Measurements from ENCODE around the gene HRH1. TPM values are rescaled to one million over a fixed set of nuclear protein-coding genes. Genes with fewer than 3 reads are reported as not detected.
A peak's percentile ranks its signal among the peaks of the same experiment; 100 is the strongest.
"Not testable (repeated sequence)": the region's sequence is repeated elsewhere in the genome, so short reads cannot be mapped to it uniquely, and the experiment has no call there.

The HRH1 gene
- total RNA-seq, 1 experiment from 2014 or later: 9.0 TPM

DNA sequence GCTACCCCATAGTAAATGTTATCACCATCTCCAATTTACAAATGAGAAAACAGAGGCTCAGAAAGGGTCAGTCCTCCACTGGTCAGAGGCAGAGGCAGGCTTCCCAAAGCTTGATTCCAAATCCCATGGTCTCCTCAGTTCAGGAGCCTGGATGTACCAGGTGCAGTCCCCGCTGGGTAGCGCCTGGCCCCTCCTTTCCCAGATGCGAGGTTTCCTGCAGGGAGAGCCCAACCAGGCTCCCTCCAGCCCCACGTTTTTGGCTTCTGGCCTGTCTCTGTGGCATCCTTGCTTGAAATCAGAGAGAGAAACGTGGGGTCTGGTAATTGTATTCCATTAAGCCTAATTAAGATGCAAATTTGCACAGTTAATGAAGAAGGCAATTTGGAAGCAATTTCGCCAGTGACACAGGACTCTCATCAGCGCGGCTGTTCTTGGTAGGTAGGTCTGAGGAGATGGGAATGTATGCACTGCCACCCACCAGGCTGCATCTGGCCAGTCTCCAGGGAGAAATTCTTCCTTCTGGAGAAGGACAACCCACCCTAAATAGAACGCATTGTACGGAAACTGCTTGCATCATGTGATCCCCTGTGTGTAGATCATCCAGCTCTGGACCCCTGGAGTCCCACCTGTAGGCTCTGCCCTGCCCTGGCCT, 50.5 kb downstream of the HRH1 start:
- DNase-seq (ENCODE audit: low read depth): no peak

DNA sequence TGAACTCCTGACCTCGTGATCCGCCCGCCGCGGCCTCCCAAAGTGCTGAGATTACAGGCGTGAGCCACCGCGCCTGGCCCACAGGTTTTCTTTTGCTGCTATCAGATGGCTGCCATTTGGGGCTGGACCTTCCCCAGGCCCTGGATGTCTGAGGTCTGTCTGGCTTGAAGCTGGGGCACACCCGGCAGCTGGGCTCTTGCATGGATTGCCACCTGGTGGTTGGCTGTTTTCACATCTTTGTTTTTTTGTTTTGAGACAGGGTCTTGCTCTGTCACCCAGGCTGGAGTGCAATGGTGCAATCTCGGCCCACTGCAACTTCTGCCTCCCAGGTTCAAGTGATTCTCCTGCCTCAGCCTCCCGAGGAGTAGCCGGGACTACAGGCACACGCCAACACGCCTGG, 51.6 kb downstream of the HRH1 start:
- peak; percentile 35 for DNase-seq (ENCODE audit: low read depth)

DNA sequence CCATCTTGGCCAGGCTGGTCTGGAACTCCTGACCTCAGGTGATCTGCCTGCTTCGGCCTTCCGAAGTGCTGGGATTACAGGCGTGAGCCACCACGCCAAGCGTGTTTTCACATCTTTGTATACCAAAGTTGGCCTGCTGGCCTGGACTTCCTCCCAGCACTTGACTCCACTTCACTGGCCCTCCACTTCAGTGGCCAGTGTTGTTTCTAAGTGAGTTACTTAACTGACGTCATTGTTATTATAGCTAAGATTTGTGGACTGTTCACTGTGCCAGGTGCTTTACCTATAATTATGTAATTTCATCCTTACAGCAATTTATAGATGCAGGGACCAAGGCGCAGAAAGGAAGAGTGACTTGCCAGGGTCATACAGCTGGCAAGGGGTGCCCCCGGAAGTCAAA, 52.0 kb downstream of the HRH1 start:
- no peak for DNase-seq (ENCODE audit: low read depth)

DNA sequence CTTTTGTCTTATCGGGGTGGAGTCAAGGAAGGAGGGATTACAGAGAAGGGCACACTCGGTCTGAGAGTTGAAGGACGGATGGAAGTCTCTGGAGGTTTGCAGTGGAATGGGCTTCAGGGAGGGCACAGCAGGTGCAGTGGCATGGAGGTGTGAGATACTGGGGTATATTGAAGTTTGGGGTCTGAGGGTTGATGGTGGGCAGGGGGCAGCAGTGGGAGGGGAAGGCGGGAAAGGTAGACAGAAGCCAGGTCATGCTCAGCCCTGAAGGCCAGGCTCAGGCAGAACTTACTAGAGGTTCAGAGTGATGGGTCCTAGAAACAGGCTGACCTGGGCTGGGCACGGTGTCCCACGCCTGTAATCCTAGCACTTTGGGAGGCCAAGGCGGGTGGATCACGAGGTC, 52.7 kb downstream of the HRH1 start:
- DNase-seq (ENCODE audit: low read depth): no peak

DNA sequence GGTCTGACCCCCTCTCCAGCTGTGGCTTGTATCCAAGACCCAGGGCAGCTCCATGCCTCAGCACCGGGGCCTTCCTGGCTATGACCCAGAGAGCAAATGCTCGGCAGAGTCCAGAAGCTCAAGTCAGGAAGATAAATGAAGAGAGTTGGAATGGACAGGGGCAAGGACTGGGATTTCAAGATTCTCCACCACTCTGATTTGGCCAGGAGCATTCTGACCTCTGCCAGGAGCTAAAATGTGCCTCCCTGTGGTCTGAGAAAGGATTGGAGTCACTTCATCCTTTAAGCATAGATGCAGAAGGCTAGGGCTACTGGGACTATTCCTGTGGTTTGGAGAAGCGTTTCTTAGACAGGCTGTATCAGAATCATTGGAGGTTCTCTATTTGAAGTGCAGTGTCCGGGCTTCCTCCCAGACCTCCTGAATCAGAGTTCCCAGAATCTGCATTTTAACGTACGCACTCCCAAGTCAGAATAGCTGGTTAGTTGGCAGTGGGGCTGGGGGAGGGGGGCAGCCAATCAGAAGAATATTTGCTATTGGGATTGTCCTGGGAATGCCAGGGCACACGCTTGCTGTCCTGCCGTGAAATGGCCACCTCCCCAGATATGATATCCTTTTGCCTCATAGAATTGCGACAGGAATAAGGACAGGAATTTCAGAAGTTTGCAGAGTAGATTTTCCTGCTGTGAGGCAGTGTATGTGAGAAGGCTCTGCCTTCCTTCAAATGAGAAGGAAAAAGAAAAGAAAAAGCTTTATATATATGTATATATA, 57.4 kb downstream of the HRH1 start:
- peak; percentile 22 for DNase-seq (ENCODE audit: low read depth)

DNA sequence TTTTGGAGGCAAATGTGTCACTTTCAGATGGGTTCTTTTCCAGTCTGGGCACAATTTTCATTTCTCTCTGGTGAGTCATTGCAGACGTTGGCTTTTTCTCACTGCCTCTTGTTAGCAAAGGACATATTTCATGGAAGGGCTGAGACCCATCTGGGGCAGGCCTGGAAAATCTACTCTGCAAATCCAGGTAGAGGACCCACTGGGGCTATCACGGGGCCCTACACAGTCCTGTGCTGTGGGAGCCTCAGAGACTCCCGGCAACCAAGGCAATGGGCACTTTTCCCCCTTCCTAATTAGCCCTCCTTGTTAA, 58.0 kb downstream of the HRH1 start:
- peak; percentile 66 for DNase-seq (ENCODE audit: low read depth)

DNA sequence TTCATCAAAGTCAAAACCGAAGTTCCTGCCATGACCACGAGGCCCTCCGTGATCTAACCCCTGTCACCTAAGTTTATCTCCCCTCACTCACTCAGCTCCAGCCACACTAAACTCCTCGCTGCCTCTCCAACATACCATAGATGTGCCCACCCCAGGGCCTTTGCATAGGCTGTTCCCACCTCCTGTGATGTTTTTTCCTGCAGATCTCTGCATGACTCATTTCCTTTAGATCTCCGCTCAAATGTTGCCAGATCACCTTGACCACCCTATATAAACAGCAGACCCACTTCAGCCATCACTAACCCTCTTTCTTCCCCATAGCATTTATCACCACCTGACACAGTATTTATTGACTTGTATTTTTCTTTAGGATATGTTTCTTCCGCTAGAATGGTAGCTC, 58.5 kb downstream of the HRH1 start:
- DNase-seq (ENCODE audit: low read depth): peak; percentile 57

DNA sequence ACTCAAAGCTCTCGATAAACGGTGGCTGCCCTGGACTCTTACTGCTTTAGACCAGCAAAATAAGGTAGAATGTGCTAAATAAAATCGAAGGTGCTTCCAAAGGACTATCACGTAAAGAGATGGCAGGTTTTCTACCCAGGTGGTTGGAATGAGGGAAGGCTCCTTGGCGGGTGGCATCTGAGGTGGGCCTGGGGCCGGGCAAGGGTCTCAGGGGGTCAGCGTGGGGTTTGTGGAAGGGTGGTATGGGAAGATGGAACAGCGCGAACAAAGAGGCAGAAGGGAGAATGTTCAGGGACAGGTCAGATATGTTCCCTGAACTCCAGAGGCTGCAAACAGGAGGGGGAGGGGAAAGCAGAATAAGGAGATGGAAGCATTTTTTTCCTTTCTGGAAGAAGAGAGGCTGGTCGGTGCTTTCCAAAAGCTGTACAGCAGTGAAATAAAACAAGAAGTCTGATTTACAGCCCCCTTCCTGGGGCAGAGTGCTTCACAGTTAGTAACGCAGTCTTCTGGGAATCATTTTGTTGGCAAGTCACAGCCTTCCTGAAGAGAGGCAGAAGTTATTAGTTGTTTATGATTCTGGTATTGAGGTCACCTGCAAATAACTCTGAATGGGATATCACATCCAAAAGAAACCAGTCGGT, 59.6 kb downstream of the HRH1 start:
- no peak for DNase-seq (ENCODE audit: low read depth)

DNA sequence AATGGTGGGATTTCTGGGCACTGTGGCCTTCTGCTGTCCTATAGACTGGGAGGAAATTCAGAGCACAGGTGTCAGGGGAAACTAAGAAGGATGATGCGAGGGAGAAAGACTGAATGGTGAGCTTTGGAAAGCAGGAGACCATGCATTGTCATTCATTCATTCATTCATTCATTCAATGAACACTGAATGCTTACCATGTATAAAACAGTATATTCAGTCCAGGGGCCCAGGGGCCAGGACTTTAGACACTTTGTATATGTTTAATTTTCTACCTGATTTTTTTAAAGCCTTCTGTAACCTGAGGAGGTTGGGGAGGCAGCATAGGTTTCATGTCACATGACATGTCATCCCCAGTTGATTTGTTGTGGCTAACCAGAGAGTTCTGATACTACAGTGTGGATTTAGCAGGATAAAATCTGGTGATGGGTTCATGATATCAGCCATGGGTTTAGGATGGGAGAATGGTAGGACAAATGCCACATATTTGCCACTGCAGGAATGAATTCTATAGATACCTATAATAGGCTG, 60.2 kb downstream of the HRH1 start:
- DNase-seq (ENCODE audit: low read depth): no peak

DNA sequence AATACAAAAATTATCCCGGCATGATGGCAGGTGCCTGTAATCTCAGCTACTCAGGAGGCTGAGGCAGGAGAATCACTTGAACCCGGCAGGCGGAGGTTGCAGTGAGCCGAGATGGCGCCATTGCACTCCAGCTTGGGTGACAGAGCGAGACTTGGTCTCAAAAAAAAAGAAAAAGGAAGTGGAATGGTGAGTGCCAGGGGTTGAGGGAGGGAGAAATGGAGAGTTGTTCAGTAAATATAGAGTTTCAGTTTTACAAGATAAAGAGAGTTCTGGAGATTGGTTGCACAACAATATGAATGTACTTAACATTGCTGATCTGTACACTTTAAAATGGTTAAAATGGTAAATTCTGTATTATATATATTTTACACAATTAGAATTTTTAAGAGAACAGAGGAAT, 63.1 kb downstream of the HRH1 start:
- not testable (repeated sequence) for DNase-seq (ENCODE audit: low read depth)

DNA sequence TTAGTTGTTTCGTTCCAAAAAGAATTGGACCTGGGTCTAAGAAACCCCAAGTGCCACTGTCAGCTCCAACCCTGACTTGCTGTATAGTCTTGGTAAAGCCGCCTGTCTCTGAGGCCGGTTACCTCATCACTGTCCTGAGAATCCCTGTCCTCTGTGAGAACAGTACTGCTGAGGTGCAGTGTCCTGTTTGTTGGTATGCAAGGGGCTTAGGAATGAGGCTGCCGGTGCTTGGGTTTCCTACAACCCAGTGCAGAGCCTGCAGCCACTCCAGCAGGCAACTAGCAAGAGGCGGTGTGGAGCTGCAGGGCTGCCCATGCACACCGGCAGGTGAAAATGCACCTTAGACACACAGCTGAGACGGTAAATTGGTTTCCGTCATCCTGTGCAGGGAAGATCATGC, 65.9 kb downstream of the HRH1 start:
- DNase-seq (ENCODE audit: low read depth): no peak

DNA sequence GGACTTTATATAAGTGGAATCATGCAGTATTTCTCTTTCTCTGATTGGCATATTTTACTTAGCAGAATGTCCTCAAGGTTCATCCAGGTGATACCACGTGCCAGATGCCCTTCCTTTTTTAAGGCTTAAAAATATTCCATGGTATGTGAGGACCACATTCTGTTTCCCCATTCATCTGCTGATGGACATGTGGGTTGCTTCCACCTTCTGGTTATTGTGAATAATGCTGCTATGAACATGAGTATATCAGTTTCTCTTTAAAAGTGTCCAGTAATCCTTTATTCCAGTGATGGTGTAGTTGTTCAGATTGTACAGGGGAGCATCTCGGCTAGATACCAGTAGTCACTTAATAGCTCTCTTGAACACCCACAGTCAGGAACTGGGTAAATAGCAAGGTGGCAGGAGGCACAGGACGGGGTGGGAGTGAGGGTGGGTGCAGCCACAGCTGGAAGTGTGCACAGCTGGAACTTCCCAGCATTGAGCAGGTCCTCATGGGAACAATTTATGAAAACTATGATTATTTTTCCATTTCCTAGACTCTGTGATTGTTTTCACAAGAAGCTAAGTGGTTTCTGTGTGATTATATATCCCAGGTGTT, 67.6 kb downstream of the HRH1 start:
- DNase-seq (ENCODE audit: low read depth): no peak

DNA sequence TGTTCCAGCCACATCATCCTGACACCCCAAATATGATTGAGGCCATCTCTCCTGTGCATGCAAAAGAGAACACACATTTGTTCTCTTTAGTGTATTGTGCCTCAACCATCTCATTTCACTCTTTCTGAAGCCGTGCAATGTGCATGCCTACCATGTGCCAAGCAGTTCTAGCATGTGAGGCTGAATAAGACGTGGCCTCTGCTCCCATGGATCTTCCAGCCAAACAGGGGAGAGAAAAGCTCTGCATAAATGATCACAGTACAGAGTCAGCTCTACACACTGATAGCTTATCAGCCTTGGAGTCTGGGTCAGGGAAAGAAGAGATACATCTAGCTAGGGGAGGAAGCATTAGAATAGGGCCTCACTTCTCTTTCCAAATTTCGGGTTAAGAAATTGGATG, 69.7 kb downstream of the HRH1 start:
- DNase-seq (ENCODE audit: low read depth): no peak

DNA sequence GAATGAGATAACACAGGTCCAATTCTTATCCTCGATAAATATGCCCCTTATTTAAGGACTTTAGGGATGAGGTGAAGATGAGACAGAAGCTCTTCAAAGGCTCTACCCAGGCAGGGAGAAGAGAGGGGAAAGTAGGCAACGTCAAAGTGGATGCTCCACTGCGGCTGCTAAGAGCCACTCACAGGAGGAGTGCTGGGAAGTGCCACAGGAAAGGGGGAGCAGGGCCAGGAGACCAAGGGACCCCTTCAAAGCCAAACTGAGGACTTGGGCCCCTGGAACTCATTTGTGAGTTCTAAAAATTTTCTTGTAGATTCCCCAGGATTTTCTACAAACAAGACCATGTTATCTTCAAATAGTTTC, 70.6 kb downstream of the HRH1 start:
- no peak for DNase-seq (ENCODE audit: low read depth)

DNA sequence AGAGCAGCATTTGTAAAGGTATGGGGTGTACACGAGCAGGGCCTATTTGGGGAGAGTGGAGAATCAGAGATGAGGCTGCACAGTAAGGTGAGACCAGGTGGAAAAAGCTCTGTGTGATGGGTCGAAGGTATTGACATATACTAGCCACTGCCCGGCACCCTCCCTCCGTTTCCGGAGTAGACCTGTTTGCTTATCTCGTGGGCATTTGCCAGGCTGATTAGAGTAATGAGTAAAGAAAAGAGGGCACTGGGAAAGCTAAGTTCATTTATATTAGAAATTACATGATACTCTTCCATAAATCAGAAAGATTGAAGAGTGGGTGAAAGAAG, 71.7 kb downstream of the HRH1 start:
- DNase-seq (ENCODE audit: low read depth): no peak

DNA sequence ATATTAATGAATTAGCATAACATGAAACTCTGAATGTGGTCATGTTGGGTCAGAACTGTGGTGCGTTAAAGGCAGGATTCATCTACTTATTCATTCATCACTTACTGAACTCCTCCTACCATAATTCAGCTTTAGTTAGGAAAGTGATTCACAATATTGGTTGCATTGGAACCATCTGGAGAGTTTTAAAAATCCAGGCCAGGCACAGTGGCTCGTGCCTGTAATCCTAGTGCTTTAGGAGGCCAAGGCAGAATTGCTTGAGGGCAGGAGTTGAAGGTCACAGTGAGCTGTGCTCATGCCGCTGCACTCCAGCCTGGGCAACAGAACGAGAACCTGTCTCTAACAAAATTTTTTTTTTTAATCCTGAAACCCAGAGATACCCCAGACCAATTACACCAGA, 73.7 kb downstream of the HRH1 start:
- DNase-seq (ENCODE audit: low read depth): no peak

DNA sequence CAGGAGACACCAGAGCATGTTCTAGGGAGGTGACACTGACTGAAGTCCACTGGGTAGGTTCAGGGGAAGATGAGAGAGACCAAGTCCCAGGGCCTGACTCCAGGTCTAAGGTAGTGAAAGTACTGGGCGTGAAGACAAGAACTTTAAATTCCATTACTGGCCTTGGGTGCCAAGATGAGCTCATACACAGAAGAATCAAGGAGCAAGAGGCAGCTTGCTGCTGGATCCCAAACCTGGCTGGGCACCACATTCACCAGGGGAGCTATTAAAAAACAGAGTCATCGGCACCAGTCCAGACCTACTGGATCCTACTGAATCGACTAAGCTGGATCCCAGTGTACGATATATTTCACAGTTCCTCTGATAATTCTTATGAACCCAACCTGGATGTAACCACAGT, 75.8 kb downstream of the HRH1 start:
- DNase-seq (ENCODE audit: low read depth): no peak

DNA sequence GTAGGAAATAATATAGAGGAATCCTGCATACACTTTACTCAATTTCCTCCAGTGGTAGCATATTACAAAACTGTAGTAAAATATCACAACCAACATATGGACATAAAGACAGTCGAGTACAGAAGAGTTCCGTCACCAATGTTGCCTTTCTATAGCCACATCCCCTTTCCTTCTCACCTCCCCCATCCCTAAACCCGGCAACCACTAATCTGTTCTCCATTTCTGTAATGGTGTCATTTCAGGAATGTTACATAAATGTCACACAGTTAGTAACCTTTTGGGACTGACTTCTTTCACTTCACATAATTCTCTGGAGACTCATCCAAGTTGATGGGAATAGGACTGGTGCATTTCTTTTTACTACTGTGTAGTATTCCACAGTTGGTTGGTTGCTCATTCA, 76.5 kb downstream of the HRH1 start:
- no peak for DNase-seq (ENCODE audit: low read depth)

DNA sequence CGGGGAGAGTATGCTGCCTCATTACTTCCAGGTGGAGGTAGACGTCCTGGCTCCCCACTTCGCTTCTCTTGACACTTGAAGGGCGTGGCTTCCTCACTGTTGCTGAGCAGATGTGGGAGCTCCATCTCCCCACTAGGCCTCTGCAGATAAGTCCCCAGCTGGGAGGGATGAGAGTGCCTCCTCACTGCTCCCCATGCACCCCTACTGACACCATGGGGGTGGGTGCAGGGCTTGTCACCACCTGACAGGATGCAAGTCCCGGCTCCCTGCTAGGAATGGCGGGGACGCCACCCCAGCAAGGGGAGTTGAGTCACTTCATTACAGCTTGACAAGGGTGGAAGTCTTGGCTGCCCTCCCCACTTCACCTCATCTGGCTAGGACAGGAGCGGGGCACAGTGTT, 81.1 kb downstream of the HRH1 start:
- no peak for DNase-seq (ENCODE audit: low read depth)

DNA sequence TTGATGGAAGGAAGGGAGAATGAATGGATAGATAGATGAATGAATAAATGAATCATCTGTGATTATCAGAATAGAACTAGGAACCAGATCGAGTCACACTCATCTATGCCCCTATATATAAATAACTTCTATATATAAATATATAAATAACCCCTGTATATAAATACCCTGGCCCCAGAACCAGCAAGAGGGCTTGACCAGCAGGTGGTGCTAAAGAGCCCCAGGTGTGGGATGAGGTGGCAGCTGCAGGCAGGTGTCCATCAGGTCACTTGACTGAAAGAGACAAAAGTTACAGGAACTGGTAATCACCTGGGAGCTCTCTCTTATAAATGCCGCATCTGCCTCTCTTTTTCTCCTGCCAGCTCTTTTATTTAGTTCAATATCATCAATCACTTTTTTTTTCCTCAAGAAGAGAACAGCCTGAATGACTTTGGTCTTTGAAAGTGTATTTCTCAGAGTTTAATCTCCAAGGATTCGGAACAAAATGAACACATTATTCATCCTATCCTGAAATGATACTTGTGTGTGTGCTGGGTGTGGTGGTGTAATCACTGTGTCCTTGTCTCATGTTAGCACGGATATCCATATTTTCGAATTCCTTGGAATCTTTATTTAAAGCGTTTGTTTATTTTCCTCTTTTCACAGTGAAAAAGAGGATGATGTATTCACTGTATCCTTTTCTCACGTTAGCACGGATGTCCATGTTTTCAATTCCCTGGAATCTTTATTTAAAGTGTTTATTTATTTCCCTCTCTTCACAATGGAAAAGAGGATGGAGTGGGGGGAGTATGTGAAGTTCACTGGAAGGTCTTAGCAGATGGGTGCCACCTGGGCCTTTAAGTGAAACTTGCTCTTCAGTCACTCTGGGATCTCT, 82.5 kb downstream of the HRH1 start:
- peak; percentile 34 for DNase-seq (ENCODE audit: low read depth)

DNA sequence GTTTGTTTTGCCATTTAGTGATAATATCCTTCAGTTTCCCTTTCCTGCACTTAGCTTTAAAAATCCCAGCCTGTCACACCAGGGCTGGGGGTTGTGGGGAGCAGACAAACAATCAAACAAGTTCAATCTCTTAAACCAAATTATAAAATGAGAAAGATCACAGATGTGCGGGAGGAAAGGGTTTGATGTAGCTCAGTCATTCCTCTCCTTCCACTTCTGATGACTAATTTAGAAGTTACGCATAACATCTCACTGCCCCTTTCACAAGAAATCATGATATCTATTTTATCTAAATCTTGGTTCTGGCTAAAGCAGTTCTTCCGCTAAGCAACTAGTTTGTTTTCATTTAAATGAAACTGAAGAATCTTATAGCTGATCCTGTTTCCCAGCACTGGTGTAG, 83.8 kb downstream of the HRH1 start:
- DNase-seq (ENCODE audit: low read depth): peak; percentile 62

DNA sequence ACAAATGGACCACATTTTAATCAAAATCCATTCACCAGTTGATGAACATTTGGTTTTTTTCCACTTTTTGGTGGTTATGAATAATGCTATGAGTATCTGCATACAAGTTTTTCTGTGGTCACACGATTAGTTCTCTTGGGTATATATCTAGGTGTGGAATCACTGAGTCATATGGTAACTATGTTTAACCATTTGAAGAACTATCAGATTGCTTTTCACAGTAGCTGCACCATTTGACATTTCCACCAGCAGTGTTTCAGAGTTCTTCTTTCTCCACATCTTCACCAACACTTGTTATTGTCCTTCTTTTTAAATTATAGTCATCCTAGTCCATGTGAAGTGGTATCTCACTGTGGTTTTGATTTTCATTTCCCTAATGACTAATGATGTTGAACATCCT, 84.6 kb downstream of the HRH1 start:
- DNase-seq (ENCODE audit: low read depth): peak; percentile 71

Data from Daoy (cell line).